HG02642 (cell line): Measurements from ENCODE around the gene TECTA.

Source experiments
- ATAC-seq: cut with Tn5 transposase; IDR thresholded peaks from one replicate; pipeline ENCODE4 v1.9.1; 2021; ENCODE audit warnings: mild to moderate bottlenecking; ENCODE audit not compliant: unreplicated experiment, poor library complexity

The TECTA gene

DNA sequence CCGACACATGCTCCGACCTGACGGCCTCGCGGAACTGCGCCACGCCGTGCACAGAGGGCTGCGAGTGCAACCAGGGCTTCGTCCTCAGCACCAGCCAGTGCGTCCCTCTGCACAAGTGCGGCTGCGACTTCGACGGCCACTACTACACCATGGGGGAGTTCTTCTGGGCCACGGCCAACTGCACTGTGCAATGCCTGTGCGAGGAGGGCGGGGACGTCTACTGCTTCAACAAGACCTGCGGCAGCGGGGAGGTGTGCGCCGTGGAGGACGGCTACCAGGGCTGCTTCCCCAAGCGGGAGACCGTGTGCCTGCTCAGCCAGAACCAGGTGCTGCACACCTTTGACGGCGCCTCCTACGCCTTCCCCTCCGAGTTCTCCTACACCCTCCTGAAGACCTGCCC lies 26.8 kb downstream of the TECTA start:
- no peak for ATAC-seq

DNA sequence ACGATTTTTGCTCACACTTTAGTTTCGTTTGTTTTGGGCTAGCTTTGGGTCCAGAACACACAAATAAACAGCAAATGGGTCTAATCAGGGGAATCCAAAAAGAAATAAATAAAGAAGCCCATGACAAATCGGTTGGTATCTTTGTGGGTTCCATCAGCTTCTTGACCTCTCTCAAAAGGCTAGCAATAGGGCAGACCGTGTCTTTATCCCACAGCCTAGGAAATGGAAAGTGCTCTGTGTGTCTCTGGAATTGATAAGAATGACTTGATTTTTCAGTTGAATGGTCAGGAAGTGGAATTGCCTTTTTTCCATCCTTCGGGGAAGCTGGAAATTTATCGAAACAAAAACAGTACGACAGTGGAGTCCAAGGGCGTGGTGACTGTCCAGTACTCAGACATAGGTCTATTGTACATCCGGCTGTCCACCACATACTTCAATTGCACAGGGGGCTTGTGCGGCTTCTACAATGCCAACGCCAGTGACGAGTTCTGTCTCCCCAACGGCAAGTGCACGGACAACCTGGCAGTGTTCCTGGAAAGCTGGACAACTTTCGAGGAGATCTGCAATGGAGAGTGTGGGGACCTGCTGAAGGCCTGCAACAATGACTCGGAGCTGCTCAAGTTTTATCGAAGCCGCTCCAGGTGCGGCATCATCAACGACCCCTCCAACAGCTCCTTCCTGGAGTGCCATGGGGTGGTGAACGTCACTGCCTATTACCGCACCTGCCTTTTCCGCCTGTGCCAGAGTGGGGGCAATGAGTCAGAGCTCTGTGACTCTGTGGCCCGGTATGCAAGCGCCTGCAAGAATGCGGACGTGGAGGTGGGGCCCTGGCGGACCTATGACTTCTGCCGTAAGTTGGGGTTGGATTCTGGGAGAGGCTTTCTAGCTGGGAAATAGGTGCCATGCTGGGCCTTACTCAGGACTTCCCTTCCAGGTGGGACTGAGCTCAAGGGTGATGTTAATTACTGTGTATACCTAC lies 28.6 kb downstream of the TECTA start:
- no peak for ATAC-seq

DNA sequence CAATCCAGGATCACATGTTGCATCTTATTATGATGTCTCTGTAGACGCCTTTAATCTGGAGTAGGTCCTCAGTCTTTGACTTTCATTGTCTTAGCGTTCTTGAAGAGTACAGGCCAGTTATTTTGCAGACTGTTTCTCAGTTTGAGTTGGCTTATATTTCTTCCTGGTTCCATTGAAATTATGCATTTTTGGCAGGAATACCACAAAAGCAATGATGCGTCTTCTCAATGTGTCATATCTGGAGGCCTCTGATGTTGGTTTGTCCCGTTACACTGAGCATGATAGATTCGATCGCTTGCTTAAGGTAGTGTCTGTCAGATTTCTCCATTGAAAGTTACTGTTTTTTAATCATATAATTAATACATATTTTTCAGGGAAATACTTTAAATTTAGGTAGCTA lies 30.6 kb downstream of the TECTA start:
- no peak for ATAC-seq

DNA sequence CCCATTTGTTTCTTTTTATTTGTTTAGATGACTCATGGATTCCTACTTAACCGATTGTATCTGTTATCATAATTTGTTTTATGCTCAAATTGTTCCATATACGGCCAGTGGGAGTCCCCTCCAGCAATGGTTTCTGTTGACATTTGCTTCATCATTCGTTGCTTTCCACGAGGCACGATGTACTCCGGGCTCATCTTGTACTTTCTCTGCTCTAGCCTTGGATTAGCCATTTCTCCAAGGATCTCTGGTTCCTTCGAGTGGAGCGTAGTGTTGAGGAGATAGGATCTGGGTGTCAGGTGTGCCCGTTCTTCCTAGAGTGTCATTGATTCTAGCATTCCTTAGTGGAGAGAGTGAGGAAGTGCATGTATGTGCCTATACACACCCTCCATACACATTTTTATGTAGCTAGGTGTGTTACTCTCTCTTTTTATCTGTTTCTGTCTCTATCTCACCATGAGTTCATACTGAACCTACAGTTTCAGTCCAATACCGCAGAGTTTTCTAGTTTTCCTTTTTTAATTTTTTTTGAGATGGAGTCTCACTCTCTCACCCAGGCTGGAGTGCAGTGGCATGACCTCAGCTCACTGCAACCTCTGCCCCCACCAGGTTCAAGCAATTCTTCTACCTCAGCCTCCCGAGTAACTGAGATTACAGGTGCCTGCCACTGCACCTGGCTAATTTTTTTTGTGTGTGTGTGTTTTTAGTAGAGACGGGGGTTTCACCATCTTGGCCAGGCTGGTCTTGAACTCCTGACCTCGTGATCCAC lies 31.4 kb downstream of the TECTA start:
- ATAC-seq: no peak

DNA sequence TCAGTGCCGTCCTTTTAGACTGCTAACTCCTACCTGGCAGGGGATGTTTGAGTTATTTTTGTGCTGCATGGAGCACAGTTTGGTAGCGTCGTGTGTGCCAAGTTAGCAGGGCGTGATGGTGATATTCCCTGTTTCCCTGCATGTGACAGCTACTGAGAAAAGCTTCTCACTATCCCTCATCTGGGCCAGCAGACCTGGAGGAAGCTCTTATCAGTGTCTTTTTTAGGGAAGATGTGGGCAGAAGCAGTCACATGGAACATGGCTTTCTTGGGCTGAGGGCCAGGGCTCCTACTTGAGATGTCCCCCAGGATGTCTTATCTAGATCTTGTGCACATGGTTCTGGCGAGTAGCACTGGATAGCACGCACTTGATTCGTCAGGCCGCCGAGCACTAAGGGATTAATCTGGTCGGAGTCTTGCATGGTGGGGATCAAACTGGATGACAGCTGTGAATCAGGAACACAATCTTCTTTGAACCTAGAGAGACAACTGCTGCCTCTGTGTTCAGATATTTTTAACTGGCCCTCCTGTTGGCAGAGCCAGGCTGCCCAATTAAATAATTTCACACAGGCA lies 33.8 kb downstream of the TECTA start:
- no peak for ATAC-seq

DNA sequence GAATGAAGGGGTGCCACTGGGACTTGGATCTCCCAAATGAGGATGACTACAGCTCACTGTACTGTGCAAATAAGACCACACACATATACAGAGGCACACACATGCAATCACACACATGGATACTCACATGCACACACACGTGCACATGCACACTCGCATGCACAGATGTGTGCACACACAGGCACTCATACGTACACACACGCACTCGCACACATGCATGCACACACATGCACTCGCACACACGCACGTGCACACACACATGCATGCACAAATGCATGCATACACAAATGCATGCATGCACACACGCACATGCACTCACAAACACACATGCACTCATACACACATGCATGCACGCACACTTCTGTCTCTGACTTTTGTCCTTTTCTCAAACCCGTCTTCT lies 36.0 kb downstream of the TECTA start:
- ATAC-seq: no peak

DNA sequence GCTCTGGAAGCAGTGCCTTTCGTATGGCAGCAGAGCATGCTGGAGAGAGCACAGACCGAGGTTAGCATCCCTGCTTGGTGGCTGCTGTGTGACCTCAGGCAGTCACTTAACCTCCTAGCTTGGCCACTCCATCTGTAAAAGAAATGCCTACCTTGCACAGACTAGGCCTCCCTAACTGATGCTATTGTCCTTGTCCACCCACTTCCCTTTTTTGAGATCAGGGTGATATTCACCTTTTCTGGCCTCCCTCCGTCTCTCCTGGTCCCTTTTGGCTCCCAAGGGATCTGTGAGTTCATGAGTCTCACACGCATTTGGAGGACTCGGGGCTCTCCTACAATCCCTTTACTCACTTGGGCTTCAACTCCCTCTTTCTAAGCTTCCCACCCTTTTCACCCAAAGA lies 37.2 kb downstream of the TECTA start:
- ATAC-seq: no peak

DNA sequence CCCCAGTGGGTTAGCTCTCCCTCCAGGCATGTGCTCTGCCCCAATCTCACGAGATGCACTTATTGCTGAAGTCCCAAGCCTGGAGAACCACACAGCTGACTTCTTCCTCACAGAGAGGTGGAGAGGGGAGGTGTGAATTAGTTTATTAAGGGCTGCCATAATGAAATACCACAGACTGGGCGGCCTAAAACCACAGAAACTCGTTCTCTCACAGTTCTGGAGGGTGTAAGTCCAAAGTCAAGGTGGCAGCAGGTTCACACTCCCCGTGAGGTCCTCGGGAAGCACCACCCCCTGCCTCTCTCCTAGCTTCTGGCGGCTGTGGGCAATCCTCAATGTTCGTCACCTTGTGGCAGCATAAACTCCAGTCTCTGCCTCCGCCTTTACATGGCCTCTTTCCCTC lies 39.3 kb downstream of the TECTA start:
- ATAC-seq: no peak

DNA sequence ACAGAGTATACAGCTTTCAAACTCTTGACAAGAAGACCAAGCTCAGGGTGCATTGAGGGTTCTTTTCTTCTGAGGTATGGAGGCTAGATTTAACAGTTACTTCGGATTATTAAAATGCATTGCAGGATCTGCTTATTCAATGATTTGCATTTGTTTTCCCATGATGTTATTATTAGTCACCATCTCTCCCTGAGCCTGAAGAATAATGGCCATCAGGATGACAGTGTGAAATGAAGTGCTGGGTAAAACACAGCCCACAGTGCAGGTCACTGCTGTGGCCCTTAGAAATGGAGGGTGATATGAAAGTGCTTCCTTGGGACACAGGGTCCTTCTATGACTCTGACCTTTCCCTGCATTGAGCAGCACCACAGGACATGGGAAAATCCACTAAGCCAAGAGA lies 40.0 kb downstream of the TECTA start:
- no peak for ATAC-seq

DNA sequence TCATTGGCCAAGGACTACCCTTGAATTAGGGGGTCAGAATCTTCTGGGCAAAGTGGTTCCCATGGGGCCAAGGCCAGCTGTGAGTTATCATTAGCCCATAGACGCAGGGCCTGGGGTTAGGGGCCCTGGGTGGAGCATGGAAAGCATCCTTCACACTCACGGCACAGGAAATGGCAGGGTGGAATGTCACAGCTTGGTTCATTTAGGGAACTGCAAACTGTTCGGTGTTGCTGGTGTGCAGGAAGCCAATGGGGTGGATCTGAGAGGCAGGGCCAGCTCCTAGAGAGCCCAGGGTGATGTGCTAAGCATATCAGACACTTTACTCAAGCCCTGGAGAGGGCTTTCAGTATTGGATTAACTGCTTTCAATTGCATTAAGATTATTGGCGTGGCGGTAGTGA lies 42.9 kb downstream of the TECTA start:
- ATAC-seq: no peak

DNA sequence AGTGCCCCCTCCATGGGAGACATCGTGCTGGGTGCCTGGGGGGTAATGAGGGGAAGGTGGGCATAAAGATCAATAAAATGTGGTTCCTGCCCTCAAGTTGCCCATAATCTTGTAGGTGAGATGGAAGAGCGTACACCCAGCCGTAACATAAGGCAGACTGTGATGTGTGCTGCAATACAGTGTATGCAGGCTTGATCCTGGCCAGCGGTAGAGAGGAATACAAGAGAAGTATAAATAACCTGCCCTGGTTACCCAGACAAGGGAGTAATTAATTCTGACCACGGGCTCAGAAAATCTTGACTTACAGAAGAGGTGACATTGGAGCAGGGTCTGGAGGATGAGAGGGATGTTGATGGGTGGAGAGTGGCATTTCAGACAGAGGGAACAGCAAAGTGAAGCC lies 43.7 kb downstream of the TECTA start:
- ATAC-seq: no peak

DNA sequence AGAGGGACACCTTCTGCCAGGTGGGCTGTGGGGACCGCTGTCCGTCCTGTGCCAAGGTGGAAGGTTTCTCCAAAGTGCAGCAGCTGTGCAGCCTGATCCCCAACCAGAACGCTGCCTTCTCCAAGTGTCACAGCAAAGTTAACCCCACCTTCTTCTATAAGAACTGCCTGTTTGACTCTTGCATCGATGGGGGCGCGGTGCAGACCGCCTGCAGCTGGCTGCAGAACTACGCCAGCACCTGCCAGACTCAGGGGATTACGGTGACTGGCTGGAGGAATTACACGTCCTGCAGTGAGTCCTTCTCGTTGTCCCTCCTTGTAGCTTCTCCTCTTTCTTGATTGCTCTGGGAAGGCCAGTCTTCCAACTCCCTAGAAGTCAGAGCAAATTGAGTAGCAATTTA lies 44.8 kb downstream of the TECTA start:
- no peak for ATAC-seq

DNA sequence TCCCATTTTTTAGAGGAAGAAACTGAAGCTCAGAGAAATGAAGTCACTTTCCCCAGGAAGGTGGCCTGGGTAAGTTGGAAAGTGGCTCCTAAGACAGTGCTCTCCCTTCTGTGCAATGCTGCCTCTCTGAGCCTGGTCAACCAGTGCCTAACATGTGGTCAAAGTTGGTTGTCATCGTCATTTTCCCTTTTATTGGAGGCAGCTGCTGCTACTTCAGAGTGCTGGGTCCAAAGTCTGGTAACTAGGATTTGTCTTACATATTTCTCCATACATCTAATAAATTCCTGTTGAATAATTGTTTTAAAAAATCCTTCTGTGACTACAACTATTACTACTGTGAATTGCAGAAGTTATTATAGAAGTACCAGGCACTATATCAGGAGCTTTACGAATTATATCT lies 48.1 kb downstream of the TECTA start:
- ATAC-seq: no peak

DNA sequence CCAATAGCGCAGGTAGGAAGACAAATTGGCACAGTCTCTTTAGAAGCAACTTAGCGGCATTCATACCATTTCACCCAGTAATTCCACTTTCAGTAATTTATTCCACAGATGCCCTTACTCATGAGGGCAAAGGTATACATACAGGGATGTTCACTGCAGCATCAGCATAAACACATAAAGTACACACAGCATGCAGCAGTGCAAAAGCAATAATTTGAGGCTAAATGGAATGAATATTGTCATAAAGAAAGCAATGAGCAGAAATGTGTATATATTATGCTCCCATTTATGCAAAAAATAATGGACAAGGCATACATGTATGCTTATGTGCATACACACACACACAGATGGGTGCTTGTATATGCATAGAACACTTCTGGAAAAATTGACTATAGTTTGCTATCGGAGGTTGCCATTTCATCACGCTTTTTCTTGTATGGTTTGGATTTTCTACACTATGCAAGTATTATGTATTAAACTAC lies 50.2 kb downstream of the TECTA start:
- ATAC-seq: no peak

DNA sequence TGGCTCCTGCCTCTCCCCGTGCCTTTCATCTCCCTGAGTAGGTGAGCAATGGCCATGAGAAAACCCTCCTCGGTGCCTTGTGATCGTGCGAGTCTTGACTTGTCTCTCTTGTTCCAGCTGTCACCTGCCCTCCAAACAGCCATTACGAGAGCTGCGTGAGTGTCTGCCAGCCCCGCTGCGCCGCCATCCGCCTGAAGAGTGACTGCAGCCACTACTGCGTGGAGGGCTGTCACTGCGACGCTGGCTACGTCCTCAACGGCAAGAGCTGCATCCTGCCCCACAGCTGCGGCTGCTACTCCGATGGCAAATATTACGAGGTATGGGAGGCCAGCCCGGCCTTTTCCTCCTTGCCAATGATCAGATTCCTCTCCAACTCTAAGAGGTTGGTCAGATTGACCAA lies 51.7 kb downstream of the TECTA start:
- ATAC-seq: no peak

DNA sequence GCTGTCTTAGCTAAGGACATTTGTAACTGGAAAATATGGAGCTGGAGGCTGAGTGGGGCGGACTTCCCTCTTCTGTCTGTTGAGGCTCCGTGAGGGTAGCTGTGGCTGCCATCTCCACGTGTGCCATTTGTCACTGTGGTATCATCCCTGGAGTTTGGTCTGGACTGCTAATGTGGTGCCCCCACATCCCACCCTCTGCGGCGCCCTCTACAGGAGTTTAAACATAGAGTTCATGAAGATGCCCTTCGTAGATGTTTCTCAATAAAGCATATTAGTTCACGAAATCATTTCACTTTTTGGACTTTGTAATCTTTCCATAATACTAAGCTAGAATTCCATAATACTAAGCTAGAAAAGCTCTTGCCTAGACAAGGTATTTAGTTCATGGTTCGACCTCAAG lies 52.4 kb downstream of the TECTA start:
- ATAC-seq: no peak

DNA sequence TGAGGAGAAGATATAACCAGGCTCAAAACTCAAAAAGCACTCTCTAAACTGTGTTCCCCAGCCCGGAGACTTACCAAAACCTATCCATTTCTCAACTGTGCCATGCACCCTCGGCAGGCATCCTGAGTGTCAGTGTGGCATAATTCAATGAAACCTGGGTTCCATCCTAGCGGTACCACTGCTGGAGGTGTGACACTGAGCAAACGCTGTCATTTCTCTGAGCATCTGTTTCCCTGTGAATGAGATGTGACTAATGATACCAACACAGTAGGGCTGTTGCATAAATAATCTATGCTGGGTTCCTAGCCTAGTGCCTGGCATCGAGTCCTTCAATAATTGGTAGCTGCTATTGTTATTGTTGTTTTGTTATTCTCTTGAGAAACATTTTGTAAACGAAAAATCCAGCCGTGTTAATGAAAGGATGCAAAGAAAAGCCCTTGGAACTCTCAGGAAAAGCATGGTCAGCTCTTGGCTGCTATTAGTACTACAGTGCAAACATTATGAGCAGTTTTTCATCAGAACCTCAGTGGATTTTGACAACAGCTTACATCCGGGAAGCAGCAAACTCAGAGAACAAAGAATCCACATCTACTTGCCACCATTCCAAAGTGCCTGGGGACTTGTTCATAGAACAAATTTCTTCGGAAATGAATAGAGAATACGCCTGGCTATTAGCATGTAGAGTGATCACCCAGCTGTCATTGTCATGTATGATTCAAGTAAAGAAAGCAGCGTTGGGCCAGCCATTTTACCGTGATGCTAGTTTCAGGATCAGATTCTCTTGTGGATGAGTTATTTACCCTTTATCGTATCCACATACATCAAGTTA lies 53.7 kb downstream of the TECTA start:
- no peak for ATAC-seq

DNA sequence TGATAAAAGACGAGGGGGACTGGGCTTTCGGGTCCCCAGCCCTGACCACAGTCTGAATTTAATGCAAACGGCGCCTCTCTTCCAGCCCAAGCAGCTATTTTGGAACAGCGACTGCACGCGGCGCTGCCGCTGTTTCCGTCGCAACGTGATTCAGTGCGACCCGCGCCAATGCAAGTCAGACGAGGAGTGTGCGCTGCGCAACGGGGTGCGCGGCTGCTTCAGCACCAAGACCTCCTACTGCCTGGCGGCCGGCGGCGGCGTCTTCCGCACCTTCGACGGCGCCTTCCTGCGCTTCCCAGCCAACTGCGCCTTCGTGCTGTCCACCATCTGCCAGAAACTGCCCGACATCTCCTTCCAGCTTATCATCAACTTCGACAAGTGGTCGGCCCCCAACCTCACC lies 56.7 kb downstream of the TECTA start:
- no peak for ATAC-seq

DNA sequence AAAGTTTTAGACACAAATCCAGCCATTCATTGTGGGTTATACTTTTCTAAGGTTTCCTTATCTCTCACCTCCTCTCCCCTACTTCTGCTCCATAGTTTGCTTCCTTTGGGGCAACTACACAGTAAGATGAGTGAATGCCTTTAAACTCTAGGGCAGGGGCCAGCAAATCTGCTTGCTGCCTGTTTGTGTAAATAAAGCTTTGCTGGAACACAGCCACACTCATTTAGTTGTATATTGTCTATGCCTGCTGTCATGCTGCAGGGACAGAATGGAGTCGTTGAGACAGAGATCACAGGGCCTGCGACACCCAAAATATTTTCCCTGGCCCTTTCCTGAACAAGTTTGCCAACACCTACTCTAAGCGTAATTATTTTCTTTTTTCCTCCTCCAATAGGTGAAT lies 58.7 kb downstream of the TECTA start:
- ATAC-seq: no peak

DNA sequence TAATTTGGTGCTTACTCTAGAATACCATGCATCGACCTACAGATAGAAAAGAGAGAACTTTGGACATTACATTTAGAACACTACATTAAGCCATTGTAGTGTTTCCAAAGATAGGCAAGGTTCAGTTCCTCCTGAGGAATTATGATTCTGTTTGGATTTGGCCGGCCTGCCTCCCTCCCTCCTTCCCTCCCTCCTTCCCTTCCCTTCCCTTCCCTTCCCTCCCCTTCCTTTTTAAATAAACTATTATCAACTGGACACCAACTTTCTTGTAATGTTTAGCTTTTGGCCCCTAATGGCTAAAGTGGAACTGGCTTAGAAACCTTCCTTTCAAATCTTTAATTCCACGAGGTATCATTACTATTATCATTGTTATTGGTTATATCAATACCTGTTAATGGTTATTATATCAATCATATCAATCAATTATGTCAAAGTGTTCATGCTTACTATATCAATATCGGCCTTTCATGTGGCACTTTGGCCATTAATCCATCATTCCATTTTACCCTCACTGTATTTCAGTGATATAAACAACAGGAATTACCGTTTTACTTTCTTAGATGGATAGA lies 60.4 kb downstream of the TECTA start:
- no peak for ATAC-seq
